HG02970 (cell line): ENCODE results near the gene ADAMTS16.
"Not testable (repeated sequence)": the region's sequence is repeated elsewhere in the genome, so short reads cannot be mapped to it uniquely, and the experiment has no call there.

Experiments used
- ATAC-seq: cut with Tn5 transposase; IDR thresholded peaks from one replicate; pipeline ENCODE4 v1.9.1; 2021; ENCODE audit warnings: mild to moderate bottlenecking, moderate library complexity, moderate number of reproducible peaks; ENCODE audit not compliant: unreplicated experiment, low FRiP score

Gene ADAMTS16

DNA sequence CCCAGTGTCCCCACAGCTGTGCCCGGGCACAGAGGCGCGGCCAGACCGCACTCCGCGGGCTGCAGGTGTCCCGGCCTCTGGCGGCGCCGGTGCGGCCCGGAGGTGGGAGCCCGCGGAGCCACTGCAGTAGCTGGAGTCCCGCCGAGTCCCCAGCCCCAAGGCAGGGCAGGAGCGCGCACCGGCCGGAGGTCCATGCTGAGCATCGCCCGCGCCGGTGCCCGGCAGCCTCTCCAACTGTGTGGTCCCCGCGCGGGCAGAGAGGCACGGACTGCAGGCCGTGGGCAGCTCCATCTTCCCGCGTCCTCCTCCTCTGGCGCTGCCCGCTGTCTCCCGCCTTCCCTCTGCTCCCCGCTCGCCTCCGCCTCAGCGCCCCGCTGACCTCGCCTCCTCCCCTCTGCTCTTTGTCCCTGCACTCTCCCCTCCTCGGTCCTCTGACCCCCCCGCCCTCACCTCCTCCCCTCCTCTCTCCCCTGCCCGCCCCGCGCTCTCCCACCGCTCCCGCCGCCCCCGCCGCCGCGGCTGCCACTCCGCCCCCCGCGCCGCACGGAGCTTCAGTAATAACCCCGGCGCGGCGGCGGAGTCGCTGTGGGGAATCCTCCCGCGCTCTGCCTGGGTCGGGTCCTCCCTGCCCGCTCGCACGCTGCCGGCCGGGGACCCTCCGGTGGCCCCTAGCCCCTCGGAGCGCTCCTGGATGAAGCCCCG, at the start of gene ADAMTS16:
Gene ADAMTS16 (plus strand): TSS at position 554 of the 702 bp plus-strand sequence. CDS start 138 bp downstream, at position 692.
- no peak for ATAC-seq

- no peak for ATAC-seq
These were observed 48.0 kb upstream of the ADAMTS16 start for GRCh38 chr5:5092149-5092548.

- ATAC-seq: no peak
These were observed 39.5 kb upstream of the ADAMTS16 start for GRCh38 chr5:5100635-5101034.

DNA sequence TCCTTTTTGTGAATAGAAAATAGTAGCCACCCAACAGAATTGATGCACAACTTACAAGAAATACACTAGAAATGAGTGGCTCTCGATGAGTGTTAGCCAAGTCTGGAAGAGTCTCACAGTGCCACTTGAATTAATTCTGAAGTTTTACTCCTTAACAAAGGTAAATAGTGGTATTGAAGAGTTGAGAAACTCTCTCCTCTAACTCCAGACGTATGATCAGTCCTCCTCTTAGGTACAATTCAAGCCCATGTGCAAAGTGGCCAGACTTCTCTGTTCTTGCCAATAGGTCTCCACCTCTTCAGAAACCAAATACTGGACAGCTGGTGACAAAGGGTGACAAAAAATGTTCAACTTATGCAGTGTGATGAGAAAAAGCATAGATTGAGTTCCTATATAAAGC, 38.5 kb upstream of the ADAMTS16 start:
- no peak for ATAC-seq

DNA sequence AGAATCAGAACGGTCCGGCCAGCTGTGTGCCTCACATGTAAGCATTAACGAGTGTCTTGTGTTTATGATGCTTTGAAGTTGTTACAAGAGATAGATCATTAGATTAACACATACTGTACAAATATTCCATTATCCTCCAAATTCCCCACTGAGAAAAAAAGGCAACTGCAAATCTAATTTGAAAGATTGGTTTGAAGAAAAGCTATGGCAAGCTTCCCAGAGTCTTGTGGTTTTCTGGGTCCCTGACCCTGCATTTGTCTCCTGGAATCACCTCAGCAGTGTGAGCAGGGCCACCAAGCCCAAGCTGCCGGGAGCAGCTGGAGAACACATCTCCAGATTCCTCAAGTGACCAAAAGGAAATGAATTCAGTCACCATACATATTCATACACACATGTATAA, 36.9 kb upstream of the ADAMTS16 start:
- ATAC-seq: no peak

DNA sequence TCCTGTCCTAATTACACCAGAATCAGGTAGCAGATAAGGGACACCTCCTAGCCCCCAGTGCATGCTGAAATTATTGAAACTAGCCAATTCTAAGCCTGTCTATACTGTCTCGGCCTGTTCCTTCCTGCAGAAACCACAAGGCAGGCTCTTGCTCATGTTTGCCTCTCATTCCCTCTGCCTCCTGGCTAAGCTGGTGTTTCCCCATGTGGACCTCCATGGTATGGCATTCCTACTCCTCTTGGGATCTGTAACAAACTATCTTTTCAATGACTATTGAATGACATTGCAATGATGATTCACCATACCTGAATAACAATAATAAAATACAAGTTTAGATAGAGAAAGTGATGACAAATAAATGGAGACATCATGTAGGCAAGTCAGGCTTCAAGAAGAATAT, 35.6 kb upstream of the ADAMTS16 start:
- no peak for ATAC-seq

DNA sequence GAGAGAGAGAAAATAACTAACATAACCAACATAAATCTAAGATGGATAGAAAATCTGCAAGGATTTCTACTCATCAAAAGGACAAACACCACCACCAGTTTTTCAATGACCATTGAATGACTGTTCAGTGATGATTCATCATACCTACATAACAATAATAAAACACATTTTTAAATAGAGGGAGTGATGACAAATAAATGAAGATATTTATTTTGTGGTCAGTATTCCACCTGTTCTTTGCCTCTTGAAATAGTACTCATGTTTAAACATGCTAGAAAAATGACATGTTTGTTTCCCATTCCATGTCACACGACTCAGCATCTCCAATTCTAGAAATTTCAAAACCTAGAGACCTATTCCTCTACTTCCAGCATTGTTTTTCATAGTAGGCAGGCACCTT, 34.6 kb upstream of the ADAMTS16 start:
- ATAC-seq: no peak

- no peak for ATAC-seq
These were observed 23.2 kb upstream of the ADAMTS16 start for GRCh38 chr5:5116956-5117355.

DNA sequence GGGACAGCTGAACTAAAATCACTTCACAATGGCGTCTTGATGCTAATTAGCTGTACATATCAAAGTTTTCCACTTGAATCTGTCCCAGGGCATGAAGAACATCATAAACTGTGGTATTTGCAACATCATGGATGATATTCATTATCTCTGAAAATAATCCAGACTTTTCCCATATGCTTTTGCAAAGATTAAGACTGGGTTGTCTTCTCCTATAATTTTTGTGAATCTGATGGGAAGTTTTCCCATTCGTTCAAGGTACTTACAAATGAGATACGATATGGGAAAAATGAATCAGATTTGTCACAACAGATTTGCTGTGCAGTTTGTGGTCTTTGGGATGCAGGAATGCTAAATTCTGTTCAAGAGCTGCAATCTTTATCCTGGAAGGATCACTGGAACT, 17.4 kb upstream of the ADAMTS16 start:
- no peak for ATAC-seq

DNA sequence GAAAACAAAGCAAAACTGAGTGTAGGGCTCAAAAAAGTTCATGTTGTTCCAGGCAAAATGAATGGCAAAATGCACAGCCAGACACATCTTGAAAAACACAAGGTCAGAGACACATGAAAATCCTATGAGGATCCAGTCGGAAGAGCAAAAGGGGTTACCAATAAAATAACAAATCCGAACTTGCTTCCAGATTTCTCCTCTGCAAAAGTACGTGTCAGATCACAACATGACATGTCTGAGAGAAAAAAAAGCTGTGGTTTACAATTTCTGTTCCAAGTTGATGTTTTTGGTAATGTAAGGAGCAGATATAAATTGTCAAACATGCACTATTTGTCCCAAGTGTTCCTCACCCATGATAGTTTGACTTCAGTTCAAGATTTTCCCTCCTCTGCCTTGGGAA, 15.9 kb upstream of the ADAMTS16 start:
- ATAC-seq: no peak

DNA sequence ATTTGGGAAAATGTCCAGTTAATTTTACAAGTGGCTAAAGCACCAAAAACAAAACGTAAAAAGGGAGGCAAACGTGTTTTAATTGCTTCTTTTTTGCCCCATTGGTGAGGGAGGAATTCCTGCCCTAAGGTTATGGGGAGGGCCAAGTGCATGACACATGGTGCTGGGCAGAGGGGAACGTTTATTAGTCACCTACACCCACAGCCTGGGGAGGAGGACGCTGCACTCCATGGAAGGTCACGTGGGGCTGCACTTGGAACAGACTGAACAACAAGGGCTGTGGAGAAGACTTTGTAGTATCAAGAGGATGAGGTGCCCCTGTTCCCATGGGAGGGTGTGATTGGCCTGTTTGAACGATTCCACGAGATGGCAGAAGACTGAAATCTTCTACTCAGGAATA, 13.7 kb upstream of the ADAMTS16 start:
- no peak for ATAC-seq

- ATAC-seq: no peak
These were observed 11.4 kb upstream of the ADAMTS16 start for GRCh38 chr5:5128766-5129165.

DNA sequence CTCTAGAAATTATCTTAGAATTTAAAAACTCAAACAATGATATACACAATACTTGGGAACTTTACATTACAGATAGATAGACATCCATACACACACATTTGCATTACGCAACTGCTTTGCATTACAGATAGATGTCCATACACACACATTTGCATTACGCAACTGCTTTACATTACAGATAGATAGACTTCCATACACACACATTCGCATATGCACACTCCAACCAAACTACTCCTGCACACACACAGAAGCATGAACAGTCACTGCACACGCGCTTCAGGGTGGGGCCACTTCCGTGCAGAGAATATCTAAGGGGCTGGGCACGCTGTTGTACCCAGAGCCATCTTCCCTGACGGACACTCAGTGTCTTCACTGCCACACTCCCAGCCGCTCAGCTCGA, 7.9 kb upstream of the ADAMTS16 start:
- no peak for ATAC-seq

DNA sequence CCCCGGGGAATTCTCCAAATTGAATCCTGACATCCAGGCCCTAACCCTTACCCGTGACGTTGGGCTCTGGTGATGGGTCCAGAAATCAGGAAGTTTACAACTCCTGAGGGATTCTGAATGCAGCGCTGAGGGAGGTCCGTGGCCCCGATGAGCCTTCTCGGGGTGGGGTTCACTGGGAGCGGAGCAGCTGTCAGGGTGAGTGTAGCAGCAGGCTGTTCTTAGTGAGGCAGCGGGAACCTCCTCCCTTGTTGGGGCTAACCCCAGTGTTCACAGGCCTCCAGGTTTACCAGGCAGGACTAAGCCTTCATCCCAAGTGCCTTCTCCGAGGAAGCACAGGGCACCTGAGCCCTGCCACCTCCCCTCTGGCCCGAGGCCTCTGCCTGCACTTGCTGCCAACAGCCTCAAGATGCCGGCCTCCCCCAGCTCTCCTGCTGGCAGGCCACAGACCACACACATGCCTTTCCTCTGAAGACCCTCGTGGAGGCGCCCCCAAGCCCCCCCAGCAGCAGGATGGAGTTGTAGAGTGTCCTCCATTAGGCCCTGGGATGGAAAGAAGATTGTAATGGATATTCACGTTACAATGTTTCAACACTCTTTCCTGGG, 7.3 kb upstream of the ADAMTS16 start:
- no peak for ATAC-seq

- ATAC-seq: no peak
These were observed 6.0 kb upstream of the ADAMTS16 start for GRCh38 chr5:5134107-5134506.

DNA sequence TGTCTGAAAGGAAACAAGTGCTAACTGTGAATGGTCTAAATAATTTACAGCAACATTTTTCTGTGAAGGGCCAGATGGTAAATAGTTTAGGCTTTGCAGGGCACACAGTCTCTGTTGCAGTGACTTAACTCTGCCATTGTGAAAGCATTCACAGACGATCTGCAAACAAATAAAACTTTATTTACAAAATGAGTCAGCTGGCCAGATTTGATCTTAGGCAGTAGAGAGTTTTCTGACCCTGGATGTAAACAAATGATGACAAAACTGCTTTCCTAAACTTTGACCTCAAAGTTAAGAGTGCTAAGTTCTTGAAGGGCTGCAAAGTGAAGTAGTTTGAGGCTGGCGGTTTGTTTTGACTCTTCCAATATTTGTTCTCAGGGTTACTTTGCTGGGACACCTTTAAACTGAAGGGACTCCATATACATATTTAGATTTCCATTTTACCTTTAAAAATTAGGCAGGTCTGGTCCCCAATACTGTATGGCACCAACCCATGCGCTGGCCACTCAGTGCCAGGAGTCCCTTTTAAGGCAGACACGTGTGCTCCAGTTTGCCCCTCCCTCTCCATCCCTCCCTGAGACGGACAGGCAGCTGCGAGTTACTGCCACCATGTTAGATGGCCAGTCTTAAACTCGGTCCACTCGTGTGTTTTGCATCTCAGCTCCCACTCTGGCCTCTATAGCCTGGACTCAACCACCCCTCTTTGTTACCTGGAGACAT, 4.0 kb upstream of the ADAMTS16 start:
- ATAC-seq: no peak

DNA sequence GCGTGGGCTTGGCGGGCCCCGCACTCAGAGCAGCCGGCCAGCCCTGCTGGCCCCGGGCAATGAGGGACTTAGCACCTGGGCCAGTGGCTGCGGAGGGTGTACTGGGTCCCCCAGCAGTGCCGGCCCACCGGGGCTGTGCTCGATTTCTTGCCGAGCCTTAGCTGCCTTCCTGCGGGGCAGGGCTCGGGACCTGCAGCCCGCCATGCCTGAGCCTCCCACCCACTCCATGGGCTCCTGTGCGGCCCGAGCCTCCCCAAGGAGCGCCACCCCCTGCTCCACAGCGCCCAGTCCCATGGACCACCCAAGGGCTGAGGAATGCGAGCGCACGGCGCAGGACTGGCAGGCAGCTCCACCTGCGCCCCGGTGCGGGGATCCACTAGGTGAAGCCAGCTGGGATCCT, 2.3 kb upstream of the ADAMTS16 start:
- ATAC-seq: not testable (repeated sequence)

GRCh38 chr5:5139336-5139776, 774 bp upstream of the ADAMTS16 start:
- ATAC-seq: no peak

GRCh38 chr5:5140479-5141338, 579 bp downstream of the ADAMTS16 start:
- ATAC-seq: no peak

DNA sequence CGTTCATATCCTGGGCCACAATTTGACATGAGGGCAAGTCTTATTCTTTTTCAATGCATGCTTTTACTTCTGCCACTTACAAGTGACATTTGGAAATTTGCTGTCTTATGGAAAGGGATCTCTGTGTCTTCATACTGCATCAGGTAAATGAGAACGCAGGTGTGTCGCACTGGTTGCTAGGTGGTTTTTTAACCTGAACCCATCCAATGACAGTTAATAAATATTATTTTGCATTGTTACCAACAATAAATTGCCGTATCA, 1.1 kb downstream of the ADAMTS16 start:
- no peak for ATAC-seq
